Right cardiac atrium (tissue), 5 donors: ENCODE data around the gene NECTIN4. TPM values are rescaled to one million over a fixed set of nuclear protein-coding genes. Genes with fewer than 3 reads are reported as not detected.
A peak's percentile ranks its signal among the peaks of the same experiment; 100 is the strongest.
"Not testable (repeated sequence)": the region's sequence is repeated elsewhere in the genome, so short reads cannot be mapped to it uniquely, and the experiment has no call there.

Experiments used
- ATAC-seq, 2 donors: fragments of 200-7000 bp; cut with Tn5 transposase; one replicate each; pipeline versions ENCODE4 v1.8.0 to v1.9.1; 2020; ENCODE audit warnings: moderate library complexity in 2 of 2, mild to moderate bottlenecking in 1 of 2
- DNase-seq, 3 donors: peaks; one replicate each; pipeline ENCODE4 v3.0.0-alpha.2; 2020
- H3K27ac ChIP-seq: one replicate; pipeline ENCODE4 v1.5.1; 2013; ENCODE audit warnings: mild to moderate bottlenecking, low read length, control low read depth, moderate library complexity
- H3K27me3 ChIP-seq: one replicate; pipeline ENCODE4 v1.6.1; 2013; ENCODE audit not compliant: control insufficient read depth, insufficient read depth
- H3K4me1 ChIP-seq: one replicate; pipeline ENCODE4 v1.6.1; 2013; ENCODE audit warnings: low read length; ENCODE audit not compliant: control insufficient read depth, insufficient read depth
- H3K4me3 ChIP-seq: one replicate; pipeline ENCODE4 v1.5.1; 2013; ENCODE audit warnings: low read length, control low read depth
- H3K9me3 ChIP-seq: one replicate; pipeline ENCODE4 v1.6.1; 2013; ENCODE audit warnings: low read length; ENCODE audit not compliant: control insufficient read depth
- whole genome bisulfite sequencing: extraction: QIAGEN DNeasy Blood & Tissue Kit; methylation state at CpG from one replicate; pipeline ENCODE4 v1.1.7; 2013; 5-methylcytosine and 5-hydroxymethylcytosine counted together
- intact Hi-C, 4 donors: fragments of 100-400 bp; cut with DNase I; formaldehyde crosslinking; loops; one replicate each; pipeline versions ENCODE4 v1.11.0 to v1.14.0; 2022 to 2023
- polyA plus RNA-seq: library from polyadenylated mRNA; stranded (reverse); fragments of 200-250 nt; gene quantifications from one replicate; pipeline ENCODE4 v1.2.3, GENCODE V29; 2013
- total RNA-seq, 4 donors: library from RNA; stranded (reverse); fragmentation: NEBNext Ultra II Directional; extraction: Animal tissue kit (Norgen Biotek cat#: 25700); gene quantifications; one replicate each; pipeline ENCODE4 v1.2.1, GENCODE V29; 2021
- donor health status: healthy with polysubstance abuse.
- donor health status: DM: no; HTN: yes; CAD: no.
- donor health status: DM: no; HTN: no; CAD: no.
- donor health status: DM: no; HTN: yes; CAD: no; lungs with severe emphysema.
- donor health status: DM: yes; HTN: yes; CAD: no.

NECTIN4 gene
- total and polyA plus RNA-seq, 5 donors, result 0.02 TPM; not detected in 4

DNA sequence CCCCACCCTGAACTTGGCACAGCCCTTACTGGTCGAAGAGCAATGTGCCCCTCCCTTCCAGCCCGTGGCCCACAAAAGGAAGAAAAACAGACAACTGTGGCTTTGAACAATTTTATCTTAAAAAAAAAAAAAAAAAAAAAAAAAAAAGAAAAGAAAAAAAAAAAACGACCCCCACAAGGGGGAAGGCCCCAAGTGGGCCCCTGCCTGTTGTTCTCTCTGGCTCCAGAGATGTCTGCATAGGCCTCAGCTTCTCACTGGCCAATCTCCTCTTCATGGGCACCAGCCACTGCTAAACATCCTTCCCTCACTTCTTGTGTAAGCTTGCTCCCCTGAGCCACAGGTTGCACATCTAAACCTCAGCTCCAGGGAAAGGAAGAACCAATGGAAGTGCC is 50.2 kb downstream of the NECTIN4 start:
- intact Hi-C loops, result no loop called here
- ATAC-seq, result peak in 1 of 2 donors; percentile 22
- no peak overlapping the region for H3K27ac ChIP-seq

GRCh38 chr1:161038523-161039153 is 50.7 kb downstream of the NECTIN4 start, which contains the start of gene TSTD1:
TSTD1 (minus strand) TSS chr1:161038964; CDS start chr1:161038889, 75 bp downstream.
- ATAC-seq, result peak; percentile 80 to 86
- H3K27ac ChIP-seq, result no peak within 1 kb of the TSS
- no peaks in the 10 kb centered on the region for H3K27me3 ChIP-seq
- DNase-seq, result peak; percentile 61 to 82 (median 81)
- intact Hi-C loops, result no loop called here
- peak within 1 kb of the TSS; percentile 68 for H3K4me3 ChIP-seq
- 37% methylated on average over 54 of the region's 54 CpGs for WGBS
- no peaks in the 10 kb centered on the region for H3K9me3 ChIP-seq
- H3K4me1 ChIP-seq, result no peaks in the 10 kb centered on the region

More for the DNA sequence above, 50.2 kb downstream of the NECTIN4 start:
- no peak for DNase-seq
- H3K4me3 ChIP-seq, result peak overlapping the region; percentile 68
- no peaks in the 10 kb centered on the region for H3K27me3 ChIP-seq
- no peaks in the 10 kb centered on the region for H3K9me3 ChIP-seq
- WGBS, result 17% methylated on average over 3 of the region's 3 CpGs
- H3K4me1 ChIP-seq, result no peaks in the 10 kb centered on the region

- Histone ChIP-seq H3K4me1 (no peaks in the 10 kb centered on the region), H3K27ac (no peak overlapping the region), H3K27me3 (no peaks in the 10 kb centered on the region), H3K4me3 (peak overlapping the region; percentile 68), H3K9me3 (no peaks in the 10 kb centered on the region)
- WGBS, result 58% methylated on average over 21 of the region's 21 CpGs
- DNase-seq, result peak in 1 of 3 donors; percentile 54
- ATAC-seq, result peak; percentile 8 to 11
- intact Hi-C loops, result no loop called here
These were observed 51.5 kb downstream of the NECTIN4 start for GRCh38 chr1:161037661-161038522.

DNA sequence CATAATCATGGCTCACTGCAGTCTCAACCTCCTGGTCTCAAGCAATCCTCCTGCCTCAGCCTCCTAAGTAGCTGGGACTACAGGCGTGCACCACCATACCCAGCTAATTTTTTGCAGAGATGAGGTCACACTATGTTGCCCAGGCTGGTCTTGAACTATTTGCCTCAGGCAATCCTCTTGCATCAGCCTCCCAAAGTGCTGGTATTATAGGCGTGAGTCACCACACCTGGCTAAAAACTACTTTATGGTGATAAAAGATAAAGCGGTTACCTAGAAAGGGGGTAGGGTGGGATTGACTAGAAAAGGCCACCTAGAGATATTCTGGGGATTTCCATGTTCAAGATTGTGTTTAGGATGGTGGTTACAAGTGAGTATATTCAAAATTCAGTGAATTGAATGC is 55.6 kb downstream of the NECTIN4 start:
- WGBS, result 96% methylated on average over 3 of the region's 3 CpGs
- Histone ChIP-seq H3K27ac (no peak overlapping the region), H3K4me1 (peaks cover 2% of the 10 kb centered on the region), H3K27me3 (no peaks in the 10 kb centered on the region), H3K9me3 (no peaks in the 10 kb centered on the region), H3K4me3 (no peak overlapping the region)
- no peak for ATAC-seq
- DNase-seq, result no peak
- intact Hi-C loops, result no loop called here

- 49% methylated on average over 1 of the region's 1 CpG for WGBS
- Histone ChIP-seq H3K4me1 (peaks cover 2% of the 10 kb centered on the region), H3K27me3 (no peaks in the 10 kb centered on the region), H3K4me3 (no peak overlapping the region), H3K27ac (peak overlapping the region; percentile 50), H3K9me3 (no peaks in the 10 kb centered on the region)
- ATAC-seq (no peak), DNase-seq (no peak)
- intact Hi-C loops, result no loop called here
These were observed 56.9 kb downstream of the NECTIN4 start for GRCh38 chr1:161032409-161032808.

GRCh38 chr1:161031874-161032273 is 57.5 kb downstream of the NECTIN4 start:
- no peak overlapping the region for H3K27ac ChIP-seq
- ATAC-seq, result no peak
- 60% methylated on average over 2 of the region's 2 CpGs for WGBS
- H3K4me1 ChIP-seq, result peaks cover 2% of the 10 kb centered on the region
- intact Hi-C loops, result no loop called here
- no peaks in the 10 kb centered on the region for H3K27me3 ChIP-seq
- no peaks in the 10 kb centered on the region for H3K9me3 ChIP-seq
- no peak for DNase-seq
- no peak overlapping the region for H3K4me3 ChIP-seq

- H3K4me3 ChIP-seq, intact Hi-C loops, H3K27me3 ChIP-seq, H3K4me1 ChIP-seq, ATAC-seq, H3K9me3 ChIP-seq, H3K27ac ChIP-seq: not testable (repeated sequence)
- WGBS, result 97% methylated on average over 32 of the region's 32 CpGs
- peak in 1 of 3 donors; percentile 52 for DNase-seq
These were observed 59.9 kb downstream of the NECTIN4 start for GRCh38 chr1:161029466-161029865.

DNA sequence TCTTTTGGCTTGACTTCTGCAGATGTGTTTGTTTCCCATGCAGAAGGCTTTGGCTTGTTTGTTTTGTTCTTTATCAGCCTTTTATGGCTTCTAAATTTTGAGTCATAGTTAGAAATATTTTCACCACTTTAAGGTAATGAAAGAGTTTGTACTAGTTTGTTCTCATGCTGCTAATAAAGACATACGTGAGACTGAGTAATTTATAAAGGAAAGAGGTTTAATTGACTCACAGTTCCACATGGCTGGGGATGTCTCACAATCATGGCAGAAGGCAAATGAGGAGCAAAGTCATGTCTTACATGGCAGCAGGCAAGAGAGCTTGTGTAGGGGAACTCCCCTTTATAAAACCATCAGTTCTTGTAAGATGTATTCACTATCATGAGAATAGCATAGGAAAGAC is 62.4 kb downstream of the NECTIN4 start:
- H3K27me3 ChIP-seq, H3K27ac ChIP-seq, DNase-seq, H3K4me3 ChIP-seq, intact Hi-C loops, H3K9me3 ChIP-seq, ATAC-seq, H3K4me1 ChIP-seq: not testable (repeated sequence)
- WGBS, result 67% methylated on average over 1 of the region's 1 CpG

DNA sequence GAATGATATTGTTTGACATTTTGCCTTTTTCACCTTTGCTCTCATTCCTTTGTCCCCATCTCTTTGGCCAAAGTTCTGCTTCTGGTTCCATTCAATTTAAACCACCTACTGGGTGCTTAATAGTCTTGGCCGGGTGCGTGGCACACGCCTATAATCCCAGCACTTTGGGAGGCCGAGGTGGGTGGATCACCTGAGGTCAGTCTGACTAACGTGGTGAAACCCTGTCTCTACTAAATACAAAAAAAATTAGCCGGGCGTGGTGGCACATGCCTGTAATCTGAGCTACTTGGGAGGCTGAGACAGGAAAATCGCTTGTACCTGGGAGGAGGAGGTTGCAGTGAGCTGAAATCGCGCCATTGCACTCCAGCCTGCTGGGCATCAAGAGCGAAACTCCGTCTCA is 66.9 kb downstream of the NECTIN4 start:
- intact Hi-C loops, H3K27ac ChIP-seq, H3K4me3 ChIP-seq, H3K9me3 ChIP-seq, ATAC-seq, H3K4me1 ChIP-seq, H3K27me3 ChIP-seq, DNase-seq: not testable (repeated sequence)
- 93% methylated on average over 12 of the region's 12 CpGs for WGBS

- intact Hi-C loops, result no loop called here
- no peak for DNase-seq
These were observed 67.4 kb downstream of the NECTIN4 start for GRCh38 chr1:161021970-161022353.

More at GRCh38 chr1:161021970-161022353, 67.4 kb downstream of the NECTIN4 start:
- Histone ChIP-seq H3K27me3 (no peaks in the 10 kb centered on the region), H3K9me3 (no peaks in the 10 kb centered on the region), H3K4me1 (peaks cover 9% of the 10 kb centered on the region), H3K27ac (no peak overlapping the region), H3K4me3 (no peak overlapping the region)
- 86% methylated on average over 2 of the region's 2 CpGs for WGBS
- no peak for ATAC-seq
